ENCODE results near the gene OGFOD3.

GRCh38 chr17:82384051-82384729 is 34.2 kb downstream of the OGFOD3 start:
- TF ChIP-seq, protein P1, sequence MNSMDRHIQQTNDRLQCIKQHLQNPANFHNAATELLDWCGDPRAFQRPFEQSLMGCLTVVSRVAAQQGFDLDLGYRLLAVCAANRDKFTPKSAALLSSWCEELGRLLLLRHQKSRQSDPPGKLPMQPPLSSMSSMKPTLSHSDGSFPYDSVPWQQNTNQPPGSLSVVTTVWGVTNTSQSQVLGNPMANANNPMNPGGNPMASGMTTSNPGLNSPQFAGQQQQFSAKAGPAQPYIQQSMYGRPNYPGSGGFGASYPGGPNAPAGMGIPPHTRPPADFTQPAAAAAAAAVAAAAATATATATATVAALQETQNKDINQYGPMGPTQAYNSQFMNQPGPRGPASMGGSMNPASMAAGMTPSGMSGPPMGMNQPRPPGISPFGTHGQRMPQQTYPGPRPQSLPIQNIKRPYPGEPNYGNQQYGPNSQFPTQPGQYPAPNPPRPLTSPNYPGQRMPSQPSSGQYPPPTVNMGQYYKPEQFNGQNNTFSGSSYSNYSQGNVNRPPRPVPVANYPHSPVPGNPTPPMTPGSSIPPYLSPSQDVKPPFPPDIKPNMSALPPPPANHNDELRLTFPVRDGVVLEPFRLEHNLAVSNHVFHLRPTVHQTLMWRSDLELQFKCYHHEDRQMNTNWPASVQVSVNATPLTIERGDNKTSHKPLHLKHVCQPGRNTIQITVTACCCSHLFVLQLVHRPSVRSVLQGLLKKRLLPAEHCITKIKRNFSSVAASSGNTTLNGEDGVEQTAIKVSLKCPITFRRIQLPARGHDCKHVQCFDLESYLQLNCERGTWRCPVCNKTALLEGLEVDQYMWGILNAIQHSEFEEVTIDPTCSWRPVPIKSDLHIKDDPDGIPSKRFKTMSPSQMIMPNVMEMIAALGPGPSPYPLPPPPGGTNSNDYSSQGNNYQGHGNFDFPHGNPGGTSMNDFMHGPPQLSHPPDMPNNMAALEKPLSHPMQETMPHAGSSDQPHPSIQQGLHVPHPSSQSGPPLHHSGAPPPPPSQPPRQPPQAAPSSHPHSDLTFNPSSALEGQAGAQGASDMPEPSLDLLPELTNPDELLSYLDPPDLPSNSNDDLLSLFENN (IDR thresholded peaks at IDR 0.05; ENCODE audit: low read depth in 2 of 2, low read length in 2 of 2), result no peak
- TF ChIP-seq ZNF232 (CRISPR knock-in tag; IDR thresholded peaks at IDR 0.05) (no peak), NKRF (IDR thresholded peaks at IDR 0.05; ENCODE audit: borderline replicate concordance) (no peak)
- TF ChIP-seq, protein P2, sequence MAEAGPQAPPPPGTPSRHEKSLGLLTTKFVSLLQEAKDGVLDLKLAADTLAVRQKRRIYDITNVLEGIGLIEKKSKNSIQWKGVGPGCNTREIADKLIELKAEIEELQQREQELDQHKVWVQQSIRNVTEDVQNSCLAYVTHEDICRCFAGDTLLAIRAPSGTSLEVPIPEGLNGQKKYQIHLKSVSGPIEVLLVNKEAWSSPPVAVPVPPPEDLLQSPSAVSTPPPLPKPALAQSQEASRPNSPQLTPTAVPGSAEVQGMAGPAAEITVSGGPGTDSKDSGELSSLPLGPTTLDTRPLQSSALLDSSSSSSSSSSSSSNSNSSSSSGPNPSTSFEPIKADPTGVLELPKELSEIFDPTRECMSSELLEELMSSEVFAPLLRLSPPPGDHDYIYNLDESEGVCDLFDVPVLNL (CRISPR knock-in tag; IDR thresholded peaks at IDR 0.05; ENCODE audit: low read depth), result no peak
